MM.1S (cell line): Measurements from ENCODE around the gene FGD2.

Experiments
- DNase-seq: peaks from one replicate; pipeline ENCODE4 v3.0.0-alpha.2; 2015
- H2AFZ ChIP-seq: fragments of 300-600 bp; sonication (generic); 2 replicates; pipeline ENCODE4 v1.6.0; 2016; ENCODE audit warnings: antibody characterized with exemption, low read length
- H3F3A ChIP-seq: fragments of 300-600 bp; sonication (generic); 2 replicates; pipeline ENCODE4 v1.6.1; 2016; ENCODE audit warnings: mild to moderate bottlenecking, antibody characterized with exemption, low read length, moderate library complexity, mixed read lengths; ENCODE audit not compliant: insufficient read depth
- H3K27ac ChIP-seq: fragments of 300-600 bp; sonication (generic); 2 replicates; pipeline ENCODE4 v1.5.1; 2016; ENCODE audit warnings: mild to moderate bottlenecking, low read length
- H3K27me3 ChIP-seq: fragments of 300-600 bp; sonication (generic); replicated peaks from 2 replicates; pipeline ENCODE4 v1.6.0; 2016; ENCODE audit warnings: low read length; ENCODE audit not compliant: insufficient read depth
- H3K36me3 ChIP-seq: fragments of 300-600 bp; sonication (generic); replicated peaks from 2 replicates; pipeline ENCODE4 v1.6.1; 2016; ENCODE audit warnings: mild to moderate bottlenecking, low read length, mixed read lengths; ENCODE audit not compliant: insufficient read depth
- H3K4me1 ChIP-seq: fragments of 300-600 bp; sonication (generic); 2 replicates; pipeline ENCODE4 v1.6.1; 2016; ENCODE audit warnings: low read length, mixed read lengths
- H3K4me2 ChIP-seq: fragments of 300-600 bp; sonication (generic); 2 replicates; pipeline ENCODE4 v1.6.0; 2016; ENCODE audit warnings: low read depth, low read length
- H3K4me3 ChIP-seq: fragments of 300-600 bp; sonication (generic); 2 replicates; pipeline ENCODE4 v1.5.1; 2016; ENCODE audit warnings: low read length, mixed read lengths
- H3K79me2 ChIP-seq: fragments of 300-600 bp; sonication (generic); 2 replicates; pipeline ENCODE4 v1.6.1; 2016; ENCODE audit warnings: mixed run types, low read length, mixed read lengths
- H3K9ac ChIP-seq: fragments of 300-600 bp; sonication (generic); 2 replicates; pipeline ENCODE4 v1.6.1; 2016; ENCODE audit warnings: low read length, mixed read lengths
- H3K9me2 ChIP-seq: fragments of 300-600 bp; sonication (generic); replicated peaks from 2 replicates; pipeline ENCODE4 v1.6.1; 2016; ENCODE audit warnings: mild to moderate bottlenecking, low read length, mixed read lengths; ENCODE audit not compliant: insufficient read depth
- H3K9me3 ChIP-seq: fragments of 300-600 bp; sonication (generic); replicated peaks from 2 replicates; pipeline ENCODE4 v1.6.1; 2016; ENCODE audit warnings: mild to moderate bottlenecking, low read length, mixed read lengths; ENCODE audit not compliant: insufficient read depth
- H4K20me1 ChIP-seq: fragments of 300-600 bp; sonication (generic); 2 replicates; pipeline ENCODE4 v1.6.1; 2016; ENCODE audit warnings: mild to moderate bottlenecking, low read length, moderate library complexity, mixed read lengths; ENCODE audit not compliant: insufficient read depth
- EZH2 ChIP-seq: fragments of 300-600 bp; sonication (generic); optimal IDR thresholded peaks from 2 replicates; pipeline ENCODE3; 2017; ENCODE audit warnings: low read depth, mild to moderate bottlenecking, antibody characterized with exemption, low read length, mixed read lengths
- EZH2phosphoT487 ChIP-seq: fragments of 300-600 bp; sonication (generic); IDR thresholded peaks from 2 replicates; pipeline ENCODE4 v1.6.1; 2018; ENCODE audit warnings: antibody characterized with exemption, low read length
- TF ChIP-seq, protein P1 (sequence below): fragments of 300-600 bp; sonication (generic); IDR thresholded peaks from 2 replicates; pipeline ENCODE4 v1.5.1; 2016; ENCODE audit warnings: antibody characterized with exemption, low read length, mixed read lengths

Gene FGD2

DNA sequence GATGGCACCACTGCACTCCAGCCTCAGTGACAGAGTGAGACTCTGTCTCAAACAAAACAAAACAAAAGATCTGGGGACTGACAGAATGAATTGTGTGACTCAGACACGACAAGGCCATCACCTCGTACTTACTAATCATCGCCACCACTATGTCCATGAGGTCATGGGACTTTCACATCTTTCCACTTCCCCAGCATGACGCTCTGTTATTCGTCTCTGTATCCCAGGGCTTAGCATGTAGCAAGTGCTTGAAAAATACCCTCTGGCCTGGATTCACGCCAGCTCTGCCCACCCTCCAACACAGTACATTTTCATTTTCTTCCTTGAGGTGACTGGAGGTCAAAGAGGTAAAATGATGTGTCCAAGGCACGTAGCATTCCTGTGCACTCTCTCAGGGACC lies 27.8 kb downstream of the FGD2 start:
- no peak overlapping the region for H3K4me2 ChIP-seq
- H3F3A ChIP-seq = no peaks in the 10 kb centered on the region
- no peaks in the 10 kb centered on the region for H4K20me1 ChIP-seq
- TF ChIP-seq, protein P1, sequence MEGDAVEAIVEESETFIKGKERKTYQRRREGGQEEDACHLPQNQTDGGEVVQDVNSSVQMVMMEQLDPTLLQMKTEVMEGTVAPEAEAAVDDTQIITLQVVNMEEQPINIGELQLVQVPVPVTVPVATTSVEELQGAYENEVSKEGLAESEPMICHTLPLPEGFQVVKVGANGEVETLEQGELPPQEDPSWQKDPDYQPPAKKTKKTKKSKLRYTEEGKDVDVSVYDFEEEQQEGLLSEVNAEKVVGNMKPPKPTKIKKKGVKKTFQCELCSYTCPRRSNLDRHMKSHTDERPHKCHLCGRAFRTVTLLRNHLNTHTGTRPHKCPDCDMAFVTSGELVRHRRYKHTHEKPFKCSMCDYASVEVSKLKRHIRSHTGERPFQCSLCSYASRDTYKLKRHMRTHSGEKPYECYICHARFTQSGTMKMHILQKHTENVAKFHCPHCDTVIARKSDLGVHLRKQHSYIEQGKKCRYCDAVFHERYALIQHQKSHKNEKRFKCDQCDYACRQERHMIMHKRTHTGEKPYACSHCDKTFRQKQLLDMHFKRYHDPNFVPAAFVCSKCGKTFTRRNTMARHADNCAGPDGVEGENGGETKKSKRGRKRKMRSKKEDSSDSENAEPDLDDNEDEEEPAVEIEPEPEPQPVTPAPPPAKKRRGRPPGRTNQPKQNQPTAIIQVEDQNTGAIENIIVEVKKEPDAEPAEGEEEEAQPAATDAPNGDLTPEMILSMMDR = no peak
- TF ChIP-seq EZH2 (no peak), EZH2phosphoT487 (no peak)
- H2AFZ ChIP-seq = no peak overlapping the region
- no peaks in the 10 kb centered on the region for H3K79me2 ChIP-seq
- no peak overlapping the region for H3K4me3 ChIP-seq
- no peak overlapping the region for H3K9ac ChIP-seq
- H3K27ac ChIP-seq = no peak overlapping the region
- DNase-seq = no peak
- H3K27me3 ChIP-seq = no peaks in the 10 kb centered on the region
- H3K36me3 ChIP-seq = no peaks in the 10 kb centered on the region
- H3K9me3 ChIP-seq = no peaks in the 10 kb centered on the region
- H3K4me1 ChIP-seq = peaks cover 3% of the 10 kb centered on the region; the same call in 1 of the 2 replicates
- H3K9me2 ChIP-seq = no peaks in the 10 kb centered on the region

DNA sequence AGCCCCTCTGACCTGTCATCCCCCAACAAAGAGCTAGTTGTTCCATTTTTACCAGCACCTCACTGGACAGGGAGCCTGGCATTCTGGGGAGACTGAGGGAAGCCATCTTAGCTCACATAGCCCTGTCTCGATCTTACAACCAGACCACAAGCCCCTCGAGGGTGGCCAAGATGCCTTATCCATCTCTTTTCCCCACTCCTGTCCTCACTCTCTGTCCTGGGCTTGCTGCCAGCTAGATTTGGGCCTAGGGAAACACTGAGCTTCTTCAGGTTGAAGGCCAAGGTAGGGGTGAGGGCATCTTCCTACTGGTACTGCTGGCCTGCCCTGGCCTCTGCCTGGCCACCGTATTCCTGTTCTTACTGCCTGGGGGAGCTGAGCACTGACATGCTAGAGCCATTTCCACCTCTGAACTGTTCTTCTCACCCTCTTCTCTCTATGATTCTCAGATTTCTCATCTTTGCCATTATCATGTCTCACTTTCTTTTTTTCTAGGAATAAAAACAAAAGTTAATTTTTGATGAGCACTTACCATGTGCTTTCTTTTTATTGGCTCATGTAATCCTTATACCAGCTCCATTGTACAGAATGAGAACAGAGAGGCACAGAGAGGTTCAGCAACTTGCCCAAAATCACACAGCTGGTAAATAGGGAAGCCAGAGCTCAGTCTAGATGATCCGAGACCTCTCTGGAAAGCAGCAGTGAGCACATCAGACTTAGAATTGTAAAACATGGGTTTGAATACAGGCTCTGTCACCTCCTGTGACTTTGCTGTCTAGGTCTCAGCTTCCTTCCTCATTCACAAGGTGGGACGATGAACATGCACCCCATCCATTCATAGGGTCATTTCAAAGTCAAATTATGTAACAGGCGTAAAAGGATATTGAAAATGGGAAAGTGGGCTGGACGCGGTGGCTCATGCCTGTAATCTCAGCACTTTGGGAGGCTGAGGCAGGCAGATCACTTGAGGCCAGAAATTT lies 28.7 kb downstream of the FGD2 start:
- Histone ChIP-seq H3K9ac (no peak overlapping the region), H3F3A (no peaks in the 10 kb centered on the region), H2AFZ (no peak overlapping the region), H3K27me3 (no peaks in the 10 kb centered on the region), H3K9me3 (no peaks in the 10 kb centered on the region), H3K4me2 (no peak overlapping the region), H3K4me1 (peaks cover 3% of the 10 kb centered on the region; the same call in 1 of the 2 replicates), H3K4me3 (no peak overlapping the region), H3K9me2 (no peaks in the 10 kb centered on the region), H3K79me2 (no peaks in the 10 kb centered on the region), H4K20me1 (no peaks in the 10 kb centered on the region), H3K36me3 (no peaks in the 10 kb centered on the region), H3K27ac (no peak overlapping the region)
- TF ChIP-seq EZH2 = no peak
- TF ChIP-seq, protein P1 = no peak
- no peak for TF ChIP-seq EZH2phosphoT487
- no peak for DNase-seq

GRCh38 chr6:37036146-37036545 lies 30.7 kb downstream of the FGD2 start:
- no peaks in the 10 kb centered on the region for H3K27me3 ChIP-seq
- no peaks in the 10 kb centered on the region for H4K20me1 ChIP-seq
- H3F3A ChIP-seq = no peaks in the 10 kb centered on the region
- TF ChIP-seq, protein P1 = no peak
- TF ChIP-seq EZH2 = no peak
- TF ChIP-seq EZH2phosphoT487 = no peak
- no peak overlapping the region for H3K9ac ChIP-seq
- H2AFZ ChIP-seq = no peak overlapping the region
- H3K4me3 ChIP-seq = no peak overlapping the region
- H3K36me3 ChIP-seq = no peaks in the 10 kb centered on the region
- H3K79me2 ChIP-seq = no peaks in the 10 kb centered on the region
- no peak overlapping the region for H3K27ac ChIP-seq
- no peaks in the 10 kb centered on the region for H3K9me3 ChIP-seq
- no peak for DNase-seq
- no peaks in the 10 kb centered on the region for H3K4me1 ChIP-seq
- no peak overlapping the region for H3K4me2 ChIP-seq
- no peaks in the 10 kb centered on the region for H3K9me2 ChIP-seq
